ENCODE results near the gene GPATCH1. TPM values are rescaled to one million over a fixed set of nuclear protein-coding genes. Genes with fewer than 3 reads are reported as not detected.

The GPATCH1 gene
- total RNA-seq, 4 donors from 2014 or later: 4.5 to 7.6 (median 5.5) TPM

DNA sequence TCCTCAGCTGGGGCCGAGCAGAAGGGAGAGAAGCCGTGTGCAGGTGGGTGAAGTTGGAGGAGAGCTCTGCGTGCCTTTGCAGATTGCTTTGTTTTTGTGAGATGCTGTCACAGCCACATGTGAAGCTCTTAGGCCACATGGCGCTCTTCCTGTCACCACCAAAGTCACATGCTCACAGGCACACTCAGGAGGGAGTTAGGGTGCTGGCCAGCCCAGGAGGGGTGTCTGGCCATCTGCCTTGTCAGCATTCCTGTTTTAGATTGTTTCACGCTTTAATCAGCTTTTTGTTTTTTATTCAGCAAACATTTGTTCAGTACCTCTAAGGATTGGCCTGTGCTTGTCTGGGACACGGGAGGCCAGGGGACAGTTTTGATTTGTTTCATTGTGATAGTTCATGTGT, 21.9 kb downstream of the GPATCH1 start:
- DNase-seq (ENCODE audit: low spot score): no peak
- no peak for ATAC-seq (ENCODE audit: low FRiP score)
- TF ChIP-seq, protein P1, sequence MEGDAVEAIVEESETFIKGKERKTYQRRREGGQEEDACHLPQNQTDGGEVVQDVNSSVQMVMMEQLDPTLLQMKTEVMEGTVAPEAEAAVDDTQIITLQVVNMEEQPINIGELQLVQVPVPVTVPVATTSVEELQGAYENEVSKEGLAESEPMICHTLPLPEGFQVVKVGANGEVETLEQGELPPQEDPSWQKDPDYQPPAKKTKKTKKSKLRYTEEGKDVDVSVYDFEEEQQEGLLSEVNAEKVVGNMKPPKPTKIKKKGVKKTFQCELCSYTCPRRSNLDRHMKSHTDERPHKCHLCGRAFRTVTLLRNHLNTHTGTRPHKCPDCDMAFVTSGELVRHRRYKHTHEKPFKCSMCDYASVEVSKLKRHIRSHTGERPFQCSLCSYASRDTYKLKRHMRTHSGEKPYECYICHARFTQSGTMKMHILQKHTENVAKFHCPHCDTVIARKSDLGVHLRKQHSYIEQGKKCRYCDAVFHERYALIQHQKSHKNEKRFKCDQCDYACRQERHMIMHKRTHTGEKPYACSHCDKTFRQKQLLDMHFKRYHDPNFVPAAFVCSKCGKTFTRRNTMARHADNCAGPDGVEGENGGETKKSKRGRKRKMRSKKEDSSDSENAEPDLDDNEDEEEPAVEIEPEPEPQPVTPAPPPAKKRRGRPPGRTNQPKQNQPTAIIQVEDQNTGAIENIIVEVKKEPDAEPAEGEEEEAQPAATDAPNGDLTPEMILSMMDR (IDR thresholded peaks at IDR 0.05): no peak

DNA sequence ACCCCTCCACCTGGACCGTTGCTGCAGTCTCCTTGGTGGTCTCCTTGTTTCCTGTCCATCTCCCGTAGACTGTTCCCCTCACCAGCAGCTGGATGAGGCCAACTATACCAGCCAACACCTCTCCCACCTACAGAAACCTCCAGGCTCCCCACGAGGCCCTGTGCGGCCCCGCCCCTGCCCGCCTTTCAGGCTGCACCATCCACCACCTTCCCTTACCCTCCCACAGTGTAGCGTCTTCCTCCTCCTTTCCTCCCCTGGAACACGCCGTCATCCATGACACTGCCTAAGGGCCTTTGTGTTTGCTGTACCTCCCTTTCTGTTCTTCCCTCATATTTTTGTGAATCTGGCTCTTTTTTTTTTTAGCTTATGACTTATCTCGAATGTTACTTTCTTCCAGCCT, 27.2 kb downstream of the GPATCH1 start:
- DNase-seq (ENCODE audit: low spot score) (no peak), ATAC-seq (ENCODE audit: low FRiP score) (no peak)
- TF ChIP-seq, protein P1 (IDR thresholded peaks at IDR 0.05): no peak

DNA sequence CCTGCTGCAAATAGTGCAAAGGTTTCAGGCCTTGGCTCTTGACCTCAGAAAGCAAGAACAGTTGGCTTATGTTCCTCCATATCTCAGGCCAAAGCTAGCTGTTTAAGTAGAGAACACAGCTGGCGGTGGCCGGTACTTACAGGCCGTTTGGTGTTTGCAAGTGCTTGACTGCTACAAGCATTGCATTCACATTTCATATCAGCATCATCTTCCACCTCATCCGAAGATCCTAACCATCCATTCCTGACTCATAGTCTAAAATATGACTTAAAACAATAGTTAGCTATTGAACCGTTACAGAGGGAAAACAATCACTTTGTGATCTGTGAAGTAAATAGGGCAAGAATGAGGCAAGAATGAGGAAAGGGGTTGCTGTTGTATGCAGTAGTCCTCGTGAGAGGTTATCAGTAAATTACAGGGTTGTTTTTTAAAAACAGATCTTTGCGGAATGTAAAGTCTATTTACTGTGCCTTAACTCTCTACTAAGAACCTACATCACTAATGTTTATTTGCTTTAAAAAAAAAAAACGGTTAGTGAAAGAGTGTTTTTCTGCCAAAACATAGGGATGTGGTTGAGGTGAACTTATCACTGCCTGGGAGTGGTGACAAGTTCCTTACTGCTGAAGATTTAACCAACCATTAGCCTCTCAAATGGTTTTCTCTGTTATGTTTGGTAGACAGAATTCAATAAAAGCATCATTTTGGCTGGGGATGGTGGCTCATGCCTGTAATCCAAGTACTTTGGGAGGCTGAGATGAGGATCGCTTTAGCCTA, 29.3 kb downstream of the GPATCH1 start:
- TF ChIP-seq, protein P1 (IDR thresholded peaks at IDR 0.05): no peak
- DNase-seq (ENCODE audit: low spot score) (no peak), ATAC-seq (ENCODE audit: low FRiP score) (no peak)

DNA sequence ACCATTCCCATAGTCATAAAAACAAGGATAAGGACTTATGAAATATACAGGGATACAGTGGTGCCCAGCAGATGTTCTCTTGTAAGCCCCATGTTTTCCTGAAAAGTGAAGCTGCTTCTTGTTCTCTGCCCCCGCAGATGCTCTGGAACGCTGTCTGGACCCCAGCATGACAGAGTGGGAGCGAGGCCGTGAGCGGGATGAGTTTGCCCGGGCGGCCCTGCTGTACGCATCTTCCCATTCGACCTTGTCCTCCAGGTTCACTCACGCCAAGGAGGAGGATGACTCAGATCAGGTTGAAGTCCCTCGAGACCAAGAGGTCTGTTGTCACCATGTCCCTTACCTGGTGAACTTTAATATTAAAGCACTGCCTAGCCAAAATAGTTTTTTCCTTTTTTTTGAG, 30.6 kb downstream of the GPATCH1 start:
- TF ChIP-seq, protein P1 (IDR thresholded peaks at IDR 0.05): no peak
- ATAC-seq (ENCODE audit: low FRiP score): no peak
- no peak for DNase-seq (ENCODE audit: low spot score)

DNA sequence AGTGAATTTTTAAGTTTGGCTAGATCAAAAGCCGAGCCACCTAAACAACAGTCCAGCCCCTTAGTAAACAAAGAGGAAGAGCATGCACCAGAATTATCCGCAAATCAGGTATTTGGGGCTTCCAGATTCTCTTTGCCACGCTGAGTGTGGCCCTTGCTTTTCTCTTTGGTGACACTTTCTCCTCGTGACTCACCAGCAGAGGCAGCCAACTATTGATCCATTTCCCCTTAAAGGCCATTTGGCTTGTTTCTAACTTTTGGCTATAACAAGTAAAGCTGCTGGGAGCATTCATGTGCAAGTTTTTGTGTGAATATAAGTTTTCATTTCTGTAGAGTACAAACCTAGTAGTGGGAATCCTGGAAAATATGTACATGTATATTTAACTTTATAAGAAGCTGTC, 33.3 kb downstream of the GPATCH1 start:
- ATAC-seq (ENCODE audit: low FRiP score) (no peak), DNase-seq (ENCODE audit: low spot score) (no peak)
- TF ChIP-seq, protein P1 (IDR thresholded peaks at IDR 0.05): no peak

DNA sequence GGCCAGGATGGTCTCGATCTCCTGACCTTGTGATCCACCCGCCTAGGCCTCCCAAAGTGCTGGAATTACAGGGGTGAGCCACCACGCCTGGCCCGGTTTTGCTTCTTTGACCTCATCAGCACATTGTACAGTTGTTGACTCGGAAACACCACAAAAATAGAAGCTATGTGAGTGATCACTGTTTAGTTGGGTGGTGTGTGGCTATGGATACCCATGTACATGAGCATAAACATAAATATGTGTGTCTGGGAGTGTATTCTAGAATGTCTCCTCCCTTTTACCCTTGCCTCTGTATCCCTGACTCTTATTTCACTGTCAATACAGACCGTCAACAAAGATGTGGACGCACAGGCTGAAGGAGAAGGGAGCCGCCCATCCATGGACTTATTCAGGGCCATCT, 36.5 kb downstream of the GPATCH1 start:
- no peak for ATAC-seq (ENCODE audit: low FRiP score)
- DNase-seq (ENCODE audit: low spot score): no peak
- TF ChIP-seq, protein P1 (IDR thresholded peaks at IDR 0.05): no peak

DNA sequence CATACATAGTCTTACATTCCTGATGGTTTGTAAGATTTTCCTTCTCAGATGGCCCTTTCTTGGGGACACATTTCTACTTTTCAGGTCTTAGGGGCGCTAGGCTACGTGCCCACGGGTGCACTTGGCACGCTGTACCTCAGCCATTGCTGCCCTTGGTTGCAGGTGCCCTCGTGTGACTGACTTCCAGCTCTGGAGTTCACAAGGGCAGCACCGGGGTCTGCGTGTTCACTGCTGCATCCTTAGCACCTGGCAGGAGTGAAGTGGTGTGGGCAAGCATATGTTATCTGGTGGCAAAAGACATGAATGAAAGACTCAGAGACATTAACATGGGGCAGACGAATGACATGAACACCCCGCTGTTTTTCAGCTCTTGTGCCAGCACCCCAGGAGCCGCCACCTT, 37.7 kb downstream of the GPATCH1 start:
- TF ChIP-seq, protein P1 (IDR thresholded peaks at IDR 0.05): no peak
- DNase-seq (ENCODE audit: low spot score): no peak
- no peak for ATAC-seq (ENCODE audit: low FRiP score)
